Measurements from ENCODE around the gene BDKRB2. TPM values are rescaled to one million over a fixed set of nuclear protein-coding genes. Genes with fewer than 3 reads are reported as not detected.
A peak's percentile ranks its signal among the peaks of the same experiment; 100 is the strongest.

The BDKRB2 gene
- polyA plus RNA-seq, 1 donor = 2.5 TPM

GRCh38 chr14:96272777-96273473 is 68.3 kb downstream of the BDKRB2 start:
- DNase-seq = no peak

DNA sequence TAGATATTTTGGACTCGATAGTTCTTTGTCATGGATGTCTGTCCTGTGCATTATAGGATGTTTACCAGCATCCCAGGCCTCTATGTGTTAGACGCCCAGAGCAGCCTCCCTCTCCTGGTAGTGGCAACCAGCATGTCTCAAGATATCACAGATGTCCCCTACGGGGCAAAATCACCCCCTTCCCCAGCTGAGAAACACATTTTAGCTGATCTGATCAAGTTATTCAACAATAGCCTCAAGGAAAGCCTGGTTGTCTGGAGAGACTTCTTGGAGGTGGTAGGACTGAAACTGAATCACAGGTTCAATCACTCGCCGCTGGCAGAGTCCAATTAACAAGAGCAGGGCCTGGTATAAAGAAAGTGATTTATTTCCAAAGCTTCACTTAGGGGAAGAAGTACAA is 69.0 kb downstream of the BDKRB2 start:
- DNase-seq = no peak

GRCh38 chr14:96274122-96274521 is 69.5 kb downstream of the BDKRB2 start:
- no peak for DNase-seq

DNA sequence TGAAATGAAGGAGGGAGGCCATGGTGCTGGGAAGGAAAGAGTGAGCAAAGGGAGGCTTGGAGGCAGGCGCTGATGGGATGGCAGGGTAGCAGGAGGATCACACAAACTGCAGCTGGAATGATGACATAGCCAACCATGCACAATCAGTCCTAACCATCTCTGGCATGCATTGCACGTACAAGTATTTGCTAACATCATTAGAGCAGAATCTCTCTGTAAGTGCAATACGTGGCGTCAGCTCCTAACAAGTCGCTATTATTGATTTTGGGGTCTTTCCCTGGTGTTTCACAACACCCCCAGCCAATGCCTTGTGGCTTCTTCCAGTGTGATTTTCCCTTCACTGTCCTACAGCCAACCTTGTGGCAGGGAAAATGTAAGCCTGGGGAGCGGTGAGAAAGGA is 69.9 kb downstream of the BDKRB2 start:
- DNase-seq = no peak

DNA sequence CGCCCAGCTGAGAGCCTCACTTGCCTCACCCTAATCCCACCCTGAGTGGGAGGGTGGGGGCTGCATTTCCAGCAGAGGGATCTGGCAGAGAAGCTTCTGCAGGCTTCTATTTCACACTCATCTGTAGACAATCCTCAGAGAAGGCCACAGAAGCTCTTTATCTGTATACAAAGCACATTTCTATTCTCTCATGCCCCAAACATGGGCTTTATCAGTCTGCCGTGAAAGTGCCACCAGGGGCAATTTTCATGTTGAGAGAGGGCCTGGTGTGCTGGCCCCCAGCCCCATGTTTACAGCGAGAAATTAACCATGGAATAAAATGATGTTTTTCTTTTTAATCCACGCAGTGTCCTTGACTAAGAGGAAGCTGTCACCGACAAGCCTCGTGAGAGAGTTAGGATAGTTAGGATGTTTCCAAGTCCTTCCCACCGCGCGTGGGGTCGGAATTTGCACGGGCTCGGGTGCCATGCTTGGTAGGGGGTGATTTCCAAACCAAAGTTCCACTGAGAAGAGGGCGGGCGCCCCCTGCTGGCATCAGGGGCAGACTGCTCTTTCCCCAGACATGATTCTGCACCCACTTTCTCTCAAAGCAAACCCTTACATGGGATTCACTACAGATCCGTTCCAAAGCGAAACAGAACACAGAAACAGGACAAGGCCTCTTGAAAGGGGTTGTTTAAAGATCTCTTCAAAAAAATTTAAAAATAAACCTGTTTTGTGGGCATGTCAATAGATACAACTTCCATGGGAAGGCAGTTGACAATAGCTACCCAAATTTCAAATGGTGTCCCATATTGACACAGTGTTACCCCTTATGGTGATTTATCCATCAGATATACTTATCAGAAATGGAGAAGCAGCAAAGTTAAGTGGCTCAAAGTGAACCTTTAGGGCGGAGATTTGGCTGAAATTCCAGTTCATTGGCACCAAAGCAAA is 70.8 kb downstream of the BDKRB2 start:
- DNase-seq = peak; percentile 55

GRCh38 chr14:96277890-96278289 is 73.3 kb downstream of the BDKRB2 start:
- no peak for DNase-seq

GRCh38 chr14:96279564-96279963 is 74.9 kb downstream of the BDKRB2 start:
- DNase-seq = no peak

DNA sequence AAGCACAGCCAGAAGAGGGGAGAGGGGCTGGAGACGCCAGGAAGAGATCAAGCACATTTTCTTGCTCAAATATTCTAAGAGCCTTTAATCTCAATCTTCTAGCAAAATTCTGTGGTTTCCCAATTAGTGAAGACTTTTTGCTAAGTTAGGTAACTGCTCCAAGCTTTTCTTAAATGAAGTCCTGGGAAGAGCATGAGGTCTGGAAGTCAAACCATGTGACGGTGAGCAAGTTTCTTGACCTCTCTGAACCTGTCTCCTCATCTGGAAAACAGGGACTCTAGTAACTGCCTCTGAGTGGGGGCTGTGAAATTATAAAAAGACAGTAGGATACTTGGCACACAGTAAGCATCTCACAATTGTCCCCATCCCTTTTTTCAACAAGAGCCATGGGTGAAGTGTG is 75.5 kb downstream of the BDKRB2 start:
- DNase-seq = no peak

- no peak for DNase-seq
These were observed 76.8 kb downstream of the BDKRB2 start for GRCh38 chr14:96281486-96281885.

DNA sequence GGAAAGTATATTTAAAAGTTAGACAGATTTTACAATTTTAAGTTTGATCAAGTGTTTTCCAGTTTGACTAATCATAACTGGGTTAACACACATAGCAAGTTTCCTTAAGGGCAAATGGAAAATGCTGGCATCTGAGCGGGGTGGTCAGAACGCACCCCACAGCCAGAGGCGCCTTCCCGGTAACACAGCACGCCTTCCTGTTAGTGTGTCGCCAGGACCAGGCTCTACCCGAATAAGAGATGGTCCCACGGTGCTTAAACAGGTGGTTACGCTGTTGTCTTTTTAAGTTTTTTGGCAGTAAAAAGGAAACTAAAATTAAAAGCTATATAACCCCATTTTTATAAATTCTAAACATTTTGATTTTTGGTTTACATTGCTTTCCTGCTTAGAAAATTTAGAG is 79.4 kb downstream of the BDKRB2 start:
- no peak for DNase-seq

DNA sequence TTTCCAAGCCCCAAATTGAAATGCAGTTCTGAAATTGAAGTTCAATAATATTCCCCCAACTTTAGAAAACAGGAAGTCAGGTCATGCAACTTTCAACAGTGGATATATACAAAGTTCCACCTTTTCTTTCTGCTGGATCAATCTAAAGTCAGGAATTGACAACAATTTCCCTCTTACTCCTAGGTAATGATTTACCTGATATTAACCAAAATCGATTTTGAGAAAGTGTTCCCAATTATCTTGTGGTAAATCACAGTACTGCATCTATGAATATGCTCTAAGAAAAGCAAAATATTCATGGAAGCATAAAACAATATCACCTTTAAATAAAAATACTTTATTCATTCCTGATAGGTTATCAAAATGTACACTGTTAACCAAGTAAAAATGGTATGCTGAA is 79.8 kb downstream of the BDKRB2 start:
- DNase-seq = no peak

DNA sequence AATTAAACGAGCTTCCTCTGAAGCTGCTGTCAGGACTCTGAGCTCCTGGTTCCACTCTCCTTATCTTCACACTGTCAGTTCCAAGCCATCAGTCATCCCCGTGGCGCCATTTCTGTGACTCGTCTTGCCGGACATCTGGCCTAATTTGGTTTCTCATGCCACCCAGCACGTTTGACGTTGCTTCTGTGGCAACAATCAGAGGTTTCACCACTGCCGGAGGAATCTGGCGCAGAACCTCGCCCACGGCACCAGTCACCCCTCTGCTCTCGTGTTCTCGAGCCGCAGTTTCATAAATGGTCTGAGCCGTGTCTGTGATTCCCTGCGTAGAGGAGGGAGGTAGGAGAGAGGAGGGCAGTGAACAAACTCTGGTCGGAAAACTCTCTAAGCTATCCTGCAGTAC is 81.0 kb downstream of the BDKRB2 start:
- no peak for DNase-seq

GRCh38 chr14:96286251-96286650 is 81.6 kb downstream of the BDKRB2 start:
- no peak for DNase-seq

DNA sequence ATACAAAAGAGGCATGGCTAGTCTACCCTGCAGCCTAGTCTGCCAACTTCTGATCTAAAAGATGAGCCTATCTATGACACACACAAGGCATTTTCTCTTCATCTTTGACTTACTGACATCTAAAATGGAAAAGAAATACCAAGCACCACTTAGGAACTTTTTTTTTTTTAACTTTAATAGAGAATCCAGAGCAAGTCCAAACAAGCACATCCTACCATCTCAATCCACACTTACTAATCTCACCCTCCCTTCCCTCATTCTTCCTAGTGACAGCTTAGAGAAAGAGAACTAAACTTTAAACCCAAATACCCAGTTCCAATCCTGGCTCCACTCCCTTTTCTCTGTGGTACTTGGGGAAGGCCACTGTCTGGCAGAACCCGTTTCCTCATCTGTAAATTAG is 83.2 kb downstream of the BDKRB2 start:
- no peak for DNase-seq

Other genes with a start within 250 kb of the BDKRB2 start
- 16.4 TPM for gene C14orf132, start 165.5 kb upstream of the BDKRB2 start, polyA plus RNA-seq (ENCODE audit: insufficient read length)
- gene BDKRB1, start 51.4 kb downstream of the BDKRB2 start, polyA plus RNA-seq (ENCODE audit: insufficient read length) = 0.94 TPM
- 17.4 TPM for gene ATG2B, start 158.5 kb downstream of the BDKRB2 start, polyA plus RNA-seq (ENCODE audit: insufficient read length)
- gene GSKIP, start 158.7 kb downstream of the BDKRB2 start, polyA plus RNA-seq (ENCODE audit: insufficient read length) = 11.3 TPM
- 0.10 TPM for gene AK7, start 187.3 kb downstream of the BDKRB2 start, polyA plus RNA-seq (ENCODE audit: insufficient read length)